ENCODE results near the gene SGPL1.

The SGPL1 gene

GRCh38 chr10:70775679-70776454 is 39.9 kb upstream of the SGPL1 start:
- H3K9me3 ChIP-seq (ENCODE audit: insufficient read depth, low read depth, low read length), result no peaks in the 10 kb centered on the region
- H3K4me1 ChIP-seq (ENCODE audit: insufficient read depth, low read length), result no peaks in the 10 kb centered on the region
- H3K9ac ChIP-seq (ENCODE audit: low read depth, low read length), result no peak overlapping the region
- H3K36me3 ChIP-seq (ENCODE audit: insufficient read depth, low read depth, low read length), result no peaks in the 10 kb centered on the region
- H3K27me3 ChIP-seq (ENCODE audit: insufficient read depth, low read length), result no peaks in the 10 kb centered on the region
- H3K4me3 ChIP-seq (ENCODE audit: low read length), result no peak overlapping the region
- H3K27ac ChIP-seq (ENCODE audit: low read length), result no peak overlapping the region

- Histone ChIP-seq H3K9ac (ENCODE audit: low read depth, low read length) (no peak overlapping the region), H3K27ac (ENCODE audit: low read length) (no peak overlapping the region), H3K27me3 (ENCODE audit: insufficient read depth, low read length) (no peaks in the 10 kb centered on the region), H3K9me3 (ENCODE audit: insufficient read depth, low read depth, low read length) (no peaks in the 10 kb centered on the region), H3K4me1 (ENCODE audit: insufficient read depth, low read length) (no peaks in the 10 kb centered on the region), H3K4me3 (ENCODE audit: low read length) (no peak overlapping the region), H3K36me3 (ENCODE audit: insufficient read depth, low read depth, low read length) (no peaks in the 10 kb centered on the region)
Measured at GRCh38 chr10:70776455-70777005, 39.2 kb upstream of the SGPL1 start.

GRCh38 chr10:70777063-70777875 is 38.5 kb upstream of the SGPL1 start:
- H3K36me3 ChIP-seq (ENCODE audit: insufficient read depth, low read depth, low read length), result no peaks in the 10 kb centered on the region
- H3K27me3 ChIP-seq (ENCODE audit: insufficient read depth, low read length), result no peaks in the 10 kb centered on the region
- H3K9me3 ChIP-seq (ENCODE audit: insufficient read depth, low read depth, low read length), result no peaks in the 10 kb centered on the region
- no peak overlapping the region for H3K27ac ChIP-seq (ENCODE audit: low read length)
- no peaks in the 10 kb centered on the region for H3K4me1 ChIP-seq (ENCODE audit: insufficient read depth, low read length)
- H3K4me3 ChIP-seq (ENCODE audit: low read length), result no peak overlapping the region
- no peak overlapping the region for H3K9ac ChIP-seq (ENCODE audit: low read depth, low read length)

GRCh38 chr10:70778267-70778924 is 37.4 kb upstream of the SGPL1 start:
- Histone ChIP-seq H3K9me3 (ENCODE audit: insufficient read depth, low read depth, low read length) (no peaks in the 10 kb centered on the region), H3K4me3 (ENCODE audit: low read length) (no peak overlapping the region), H3K4me1 (ENCODE audit: insufficient read depth, low read length) (no peaks in the 10 kb centered on the region), H3K36me3 (ENCODE audit: insufficient read depth, low read depth, low read length) (no peaks in the 10 kb centered on the region), H3K9ac (ENCODE audit: low read depth, low read length) (no peak overlapping the region), H3K27ac (ENCODE audit: low read length) (no peak overlapping the region), H3K27me3 (ENCODE audit: insufficient read depth, low read length) (no peaks in the 10 kb centered on the region)

GRCh38 chr10:70779088-70779487 is 36.7 kb upstream of the SGPL1 start:
- Histone ChIP-seq H3K27me3 (ENCODE audit: insufficient read depth, low read length) (no peaks in the 10 kb centered on the region), H3K27ac (ENCODE audit: low read length) (no peak overlapping the region), H3K9me3 (ENCODE audit: insufficient read depth, low read depth, low read length) (no peaks in the 10 kb centered on the region), H3K9ac (ENCODE audit: low read depth, low read length) (no peak overlapping the region), H3K4me3 (ENCODE audit: low read length) (no peak overlapping the region), H3K4me1 (ENCODE audit: insufficient read depth, low read length) (no peaks in the 10 kb centered on the region), H3K36me3 (ENCODE audit: insufficient read depth, low read depth, low read length) (no peaks in the 10 kb centered on the region)

GRCh38 chr10:70779511-70780369 is 36.0 kb upstream of the SGPL1 start:
- H3K9ac ChIP-seq (ENCODE audit: low read depth, low read length), result no peak overlapping the region
- H3K4me1 ChIP-seq (ENCODE audit: insufficient read depth, low read length), result no peaks in the 10 kb centered on the region
- H3K27me3 ChIP-seq (ENCODE audit: insufficient read depth, low read length), result no peaks in the 10 kb centered on the region
- H3K4me3 ChIP-seq (ENCODE audit: low read length), result no peak overlapping the region
- no peaks in the 10 kb centered on the region for H3K9me3 ChIP-seq (ENCODE audit: insufficient read depth, low read depth, low read length)
- H3K36me3 ChIP-seq (ENCODE audit: insufficient read depth, low read depth, low read length), result no peaks in the 10 kb centered on the region
- no peak overlapping the region for H3K27ac ChIP-seq (ENCODE audit: low read length)

GRCh38 chr10:70780370-70780760 is 35.4 kb upstream of the SGPL1 start:
- no peaks in the 10 kb centered on the region for H3K36me3 ChIP-seq (ENCODE audit: insufficient read depth, low read depth, low read length)
- H3K4me1 ChIP-seq (ENCODE audit: insufficient read depth, low read length), result no peaks in the 10 kb centered on the region
- H3K27ac ChIP-seq (ENCODE audit: low read length), result no peak overlapping the region
- H3K4me3 ChIP-seq (ENCODE audit: low read length), result no peak overlapping the region
- H3K9ac ChIP-seq (ENCODE audit: low read depth, low read length), result no peak overlapping the region
- H3K9me3 ChIP-seq (ENCODE audit: insufficient read depth, low read depth, low read length), result no peaks in the 10 kb centered on the region
- H3K27me3 ChIP-seq (ENCODE audit: insufficient read depth, low read length), result no peaks in the 10 kb centered on the region

- no peak overlapping the region for H3K27ac ChIP-seq (ENCODE audit: low read length)
Measured at GRCh38 chr10:70780772-70781171, 35.0 kb upstream of the SGPL1 start.

GRCh38 chr10:70781461-70782051 is 34.2 kb upstream of the SGPL1 start:
- Histone ChIP-seq H3K9me3 (ENCODE audit: insufficient read depth, low read depth, low read length) (no peaks in the 10 kb centered on the region), H3K36me3 (ENCODE audit: insufficient read depth, low read depth, low read length) (no peaks in the 10 kb centered on the region), H3K27me3 (ENCODE audit: insufficient read depth, low read length) (no peaks in the 10 kb centered on the region), H3K4me3 (ENCODE audit: low read length) (no peak overlapping the region), H3K4me1 (ENCODE audit: insufficient read depth, low read length) (no peaks in the 10 kb centered on the region), H3K27ac (ENCODE audit: low read length) (no peak overlapping the region), H3K9ac (ENCODE audit: low read depth, low read length) (no peak overlapping the region)

More at GRCh38 chr10:70780772-70781171, 35.0 kb upstream of the SGPL1 start:
- Histone ChIP-seq H3K9ac (ENCODE audit: low read depth, low read length) (no peak overlapping the region), H3K4me1 (ENCODE audit: insufficient read depth, low read length) (no peaks in the 10 kb centered on the region), H3K27me3 (ENCODE audit: insufficient read depth, low read length) (no peaks in the 10 kb centered on the region), H3K4me3 (ENCODE audit: low read length) (no peak overlapping the region), H3K9me3 (ENCODE audit: insufficient read depth, low read depth, low read length) (no peaks in the 10 kb centered on the region), H3K36me3 (ENCODE audit: insufficient read depth, low read depth, low read length) (no peaks in the 10 kb centered on the region)

GRCh38 chr10:70782086-70782745 is 33.5 kb upstream of the SGPL1 start:
- Histone ChIP-seq H3K9ac (ENCODE audit: low read depth, low read length) (no peak overlapping the region), H3K27me3 (ENCODE audit: insufficient read depth, low read length) (no peaks in the 10 kb centered on the region), H3K4me3 (ENCODE audit: low read length) (no peak overlapping the region), H3K27ac (ENCODE audit: low read length) (no peak overlapping the region), H3K9me3 (ENCODE audit: insufficient read depth, low read depth, low read length) (no peaks in the 10 kb centered on the region), H3K36me3 (ENCODE audit: insufficient read depth, low read depth, low read length) (no peaks in the 10 kb centered on the region), H3K4me1 (ENCODE audit: insufficient read depth, low read length) (no peaks in the 10 kb centered on the region)
